HFFc6 (cell line): ENCODE data around the gene ORMDL2. TPM values are rescaled to one million over a fixed set of nuclear protein-coding genes. Genes with fewer than 3 reads are reported as not detected.

ENCODE experiments used
- DNase-seq: peaks from one replicate; pipeline ENCODE4 v3.0.0-alpha.2; 2018
- H3K27ac Mint-ChIP-seq: 2 replicates; pipeline ENCODE4 v1.8.0; 2020; ENCODE audit warnings: mild to moderate bottlenecking, mixed read lengths
- H3K27me3 Mint-ChIP-seq: 2 replicates; pipeline ENCODE4 v1.8.0; 2021; ENCODE audit warnings: mild to moderate bottlenecking, moderate library complexity, mixed read lengths; ENCODE audit not compliant: insufficient read depth
- H3K36me3 Mint-ChIP-seq: 2 replicates; pipeline ENCODE4 v1.8.0; 2021; ENCODE audit warnings: low read depth, mixed read lengths
- H3K4me1 Mint-ChIP-seq: 2 replicates; pipeline ENCODE4 v1.8.0; 2020; ENCODE audit warnings: low read depth, mixed read lengths
- H3K4me3 Mint-ChIP-seq: 2 replicates; pipeline ENCODE4 v1.8.0; 2020; ENCODE audit warnings: mild to moderate bottlenecking, moderate library complexity, mixed read lengths
- H3K9me3 Mint-ChIP-seq: 2 replicates; pipeline ENCODE4 v1.8.0; 2020; ENCODE audit warnings: mild to moderate bottlenecking, mixed read lengths
- CTCF ChIP-seq: fragments of 200-600 bp; sonication (generic); IDR thresholded peaks from 2 replicates; pipeline ENCODE4 v1.5.0; 2021; ENCODE audit warnings: antibody characterized with exemption, mild to moderate bottlenecking
- long read RNA-seq: library from polyadenylated mRNA; unstranded; transcript quantifications from one replicate; pipeline ENCODE4 v2.0.0, GENCODE V29; 2019
- total RNA-seq, 6 experiments: library from RNA; stranded (reverse); fragmentation: NEBNext Ultra II Directional; extraction: Animal tissue kit (Norgen Biotek cat#: 25700); gene quantifications; 2 replicates in 1 of 6; 3 replicates in 5 of 6; pipeline ENCODE4 v1.2.3, GENCODE V29; 2021

The ORMDL2 gene
- 100 to 1,000 TPM in 1 of 6 experiments, 10 to 100 TPM in 5; 79.9 to 100 (median 90.1) TPM for total RNA-seq
- long read RNA-seq, transcript ORMDL2-201 (4 exons, 2,141 nt) = major isoform, 73 of 84 reads
- long read RNA-seq, partial matches to known transcripts = 5 of 84 reads
- long read RNA-seq, other reads (novel, unspliced or antisense) = 4 of 84 reads

- TF ChIP-seq CTCF = no peak
- H3K4me3 Mint-ChIP-seq = no peak within 1 kb of the TSS
- no peak within 1 kb of the TSS for H3K27ac Mint-ChIP-seq
- peaks cover 31% of the 10 kb centered on the region for H3K36me3 Mint-ChIP-seq
- no peaks in the 10 kb centered on the region for H3K9me3 Mint-ChIP-seq
- H3K27me3 Mint-ChIP-seq = no peaks in the 10 kb centered on the region
- peak; percentile 100 for DNase-seq
- peaks cover 39% of the 10 kb centered on the region for H3K4me1 Mint-ChIP-seq
Measured at GRCh38 chr12:55817345-55818139, at the start of gene ORMDL2, which contains the start of gene SARNP. Gene ORMDL2 (plus strand): TSS chr12:55818041. CDS start chr12:55819000, 959 bp downstream. Gene SARNP (minus strand): TSS chr12:55817724. CDS start chr12:55817701, 23 bp downstream.

- Mint-ChIP-seq H3K9me3 (no peaks in the 10 kb centered on the region), H3K36me3 (peaks cover 13% of the 10 kb centered on the region; the same call in 1 of the 2 replicates), H3K27me3 (no peaks in the 10 kb centered on the region; the same call in 1 of the 2 replicates), H3K4me3 (no peak overlapping the region), H3K4me1 (no peaks in the 10 kb centered on the region), H3K27ac (no peak overlapping the region)
- no peak for TF ChIP-seq CTCF
- DNase-seq = no peak
Measured at GRCh38 chr12:55771736-55772135, 46.1 kb upstream of the ORMDL2 start.

- no peaks in the 10 kb centered on the region for H3K9me3 Mint-ChIP-seq
- H3K36me3 Mint-ChIP-seq = peaks cover 18% of the 10 kb centered on the region; the same call in 1 of the 2 replicates
- H3K4me3 Mint-ChIP-seq = no peak overlapping the region
- H3K27me3 Mint-ChIP-seq = no peaks in the 10 kb centered on the region; the same call in 1 of the 2 replicates
- peaks cover 25% of the 10 kb centered on the region for H3K4me1 Mint-ChIP-seq
- no peak for TF ChIP-seq CTCF
- DNase-seq = no peak
- no peak overlapping the region for H3K27ac Mint-ChIP-seq
Measured at GRCh38 chr12:55777856-55778255, 40.0 kb upstream of the ORMDL2 start.

GRCh38 chr12:55780685-55781084 is 37.2 kb upstream of the ORMDL2 start:
- TF ChIP-seq CTCF = no peak
- Mint-ChIP-seq H3K27ac (peak overlapping the region; percentile 75), H3K4me1 (peaks cover 25% of the 10 kb centered on the region), H3K9me3 (no peaks in the 10 kb centered on the region), H3K4me3 (0 out of 2 replicates have a peak overlapping the region, but pooled peaks have one; percentile 25), H3K27me3 (no peaks in the 10 kb centered on the region; the same call in 1 of the 2 replicates), H3K36me3 (peaks cover 19% of the 10 kb centered on the region)
- peak; percentile 53 for DNase-seq

GRCh38 chr12:55788546-55788945 is 29.3 kb upstream of the ORMDL2 start:
- no peaks in the 10 kb centered on the region; the same call in 1 of the 2 replicates for H3K27me3 Mint-ChIP-seq
- no peak overlapping the region for H3K27ac Mint-ChIP-seq
- H3K36me3 Mint-ChIP-seq = peaks cover 26% of the 10 kb centered on the region
- no peak for DNase-seq
- no peaks in the 10 kb centered on the region for H3K4me1 Mint-ChIP-seq
- H3K4me3 Mint-ChIP-seq = no peak overlapping the region
- no peak for TF ChIP-seq CTCF
- no peaks in the 10 kb centered on the region for H3K9me3 Mint-ChIP-seq
